ENCODE measurements around the gene WDR77. TPM values are rescaled to one million over a fixed set of nuclear protein-coding genes. Genes with fewer than 3 reads are reported as not detected.

The WDR77 gene
- total RNA-seq, 4 donors from 2014 or later: 19.0 to 33.0 (median 26.4) TPM

GRCh38 chr1:111470596-111470995 is 21.5 kb upstream of the WDR77 start:
- TF ChIP-seq POLR2A (IDR thresholded peaks at IDR 0.05): no peak
- TF ChIP-seq CTCF (IDR thresholded peaks at IDR 0.05): no peak
- H3K27ac ChIP-seq: peak overlapping the region; percentile 41 to 76 (median 64)
- peaks cover 0 to 38% (median 0%) of the 10 kb centered on the region in 3 donors for H3K36me3 ChIP-seq
- no peak overlapping the region for H3K4me3 ChIP-seq
- peaks cover 0 to 10% (median 0%) of the 10 kb centered on the region in 4 donors for H3K4me1 ChIP-seq
- DNase-seq: no peak
- H3K9me3 ChIP-seq: no peaks in the 10 kb centered on the region
- no peaks in the 10 kb centered on the region for H3K27me3 ChIP-seq

- H3K9me3 ChIP-seq: no peaks in the 10 kb centered on the region
- H3K4me1 ChIP-seq: peaks cover 0 to 10% (median 0%) of the 10 kb centered on the region in 4 donors
- no peak overlapping the region for H3K4me3 ChIP-seq
- TF ChIP-seq POLR2A (IDR thresholded peaks at IDR 0.05) (no peak), CTCF (IDR thresholded peaks at IDR 0.05) (no peak)
- H3K36me3 ChIP-seq: peaks cover 0 to 42% (median 0%) of the 10 kb centered on the region in 3 donors
- H3K27me3 ChIP-seq: no peaks in the 10 kb centered on the region
- no peak for DNase-seq
- peak overlapping the region in 1 of 4 donors; percentile 71 for H3K27ac ChIP-seq
Observed at GRCh38 chr1:111469539-111469938, 20.5 kb upstream of the WDR77 start.

- Histone ChIP-seq H3K9me3 (no peaks in the 10 kb centered on the region), H3K27ac (no peak overlapping the region), H3K36me3 (peaks cover 0 to 42% (median 0%) of the 10 kb centered on the region in 3 donors), H3K27me3 (no peaks in the 10 kb centered on the region), H3K4me1 (peaks cover 0 to 10% (median 0%) of the 10 kb centered on the region in 4 donors), H3K4me3 (no peak overlapping the region)
- DNase-seq: no peak
- TF ChIP-seq POLR2A (IDR thresholded peaks at IDR 0.05) (no peak), CTCF (IDR thresholded peaks at IDR 0.05) (no peak)
Observed at GRCh38 chr1:111468717-111469100, 19.7 kb upstream of the WDR77 start.

- Histone ChIP-seq H3K27ac (no peak overlapping the region), H3K27me3 (no peaks in the 10 kb centered on the region), H3K4me1 (peaks cover 0 to 10% (median 0%) of the 10 kb centered on the region in 4 donors), H3K4me3 (no peak overlapping the region), H3K9me3 (no peaks in the 10 kb centered on the region), H3K36me3 (peaks cover 0 to 42% (median 0%) of the 10 kb centered on the region in 3 donors)
- no peak for DNase-seq
- no peak for TF ChIP-seq POLR2A (IDR thresholded peaks at IDR 0.05)
- TF ChIP-seq CTCF (IDR thresholded peaks at IDR 0.05): no peak
Observed at GRCh38 chr1:111467865-111468716, 19.0 kb upstream of the WDR77 start.

GRCh38 chr1:111466480-111466879 is 17.4 kb upstream of the WDR77 start:
- TF ChIP-seq CTCF (IDR thresholded peaks at IDR 0.05): no peak
- TF ChIP-seq POLR2A (IDR thresholded peaks at IDR 0.05): no peak
- H3K27ac ChIP-seq: no peak overlapping the region
- DNase-seq: no peak
- no peak overlapping the region for H3K4me3 ChIP-seq
- H3K27me3 ChIP-seq: no peaks in the 10 kb centered on the region
- peaks cover 0 to 50% (median 0%) of the 10 kb centered on the region in 3 donors for H3K36me3 ChIP-seq
- no peaks in the 10 kb centered on the region for H3K9me3 ChIP-seq
- peaks cover 0 to 10% (median 0%) of the 10 kb centered on the region in 4 donors for H3K4me1 ChIP-seq
